ENCODE measurements around the gene PPP2CA. TPM values are rescaled to one million over a fixed set of nuclear protein-coding genes. Genes with fewer than 3 reads are reported as not detected.

The PPP2CA gene
- total RNA-seq, 1 experiment from 2014 or later = 178 TPM

DNA sequence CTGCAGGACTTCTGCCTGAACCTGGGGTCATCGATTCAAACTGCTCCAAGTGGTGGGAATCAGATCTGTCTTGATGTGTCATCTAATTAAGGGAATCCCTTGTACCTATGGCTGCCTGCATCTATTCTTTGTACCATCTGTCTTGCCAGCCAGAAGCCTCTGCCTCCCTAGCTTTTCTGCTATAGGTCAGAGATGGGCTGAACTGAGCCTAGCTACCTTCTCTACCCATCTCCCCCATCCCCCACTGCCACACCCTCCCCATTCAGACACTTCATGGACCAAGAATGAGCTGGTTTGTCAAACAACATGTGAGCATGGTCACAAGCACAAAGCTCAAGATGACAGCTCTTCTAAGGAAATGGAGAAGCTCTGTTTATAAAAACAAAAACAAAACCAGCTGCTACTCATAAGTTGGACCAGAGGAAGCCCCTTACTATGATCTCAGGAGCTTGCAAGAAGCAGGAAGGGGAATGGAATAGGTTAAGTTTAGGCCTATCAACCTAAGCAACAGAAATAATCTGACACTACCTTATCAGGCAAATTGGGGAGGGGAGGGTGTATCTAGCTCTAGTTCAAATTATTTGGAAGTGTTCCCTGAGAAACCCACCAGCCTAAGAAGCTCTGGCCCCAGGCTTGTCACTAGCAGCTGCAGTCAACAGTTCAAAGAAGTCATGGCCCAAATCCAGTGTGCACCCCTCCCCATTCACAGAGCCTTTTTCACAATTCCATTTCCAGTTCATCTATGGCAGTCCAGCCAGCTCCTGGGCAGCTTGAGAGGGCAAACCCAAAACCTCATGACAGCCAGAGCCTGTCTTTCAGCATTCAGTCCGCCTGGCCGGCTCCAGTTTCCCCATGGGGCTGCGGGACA lies 79.0 kb downstream of the PPP2CA start (continued):
- TF ChIP-seq, protein P1, sequence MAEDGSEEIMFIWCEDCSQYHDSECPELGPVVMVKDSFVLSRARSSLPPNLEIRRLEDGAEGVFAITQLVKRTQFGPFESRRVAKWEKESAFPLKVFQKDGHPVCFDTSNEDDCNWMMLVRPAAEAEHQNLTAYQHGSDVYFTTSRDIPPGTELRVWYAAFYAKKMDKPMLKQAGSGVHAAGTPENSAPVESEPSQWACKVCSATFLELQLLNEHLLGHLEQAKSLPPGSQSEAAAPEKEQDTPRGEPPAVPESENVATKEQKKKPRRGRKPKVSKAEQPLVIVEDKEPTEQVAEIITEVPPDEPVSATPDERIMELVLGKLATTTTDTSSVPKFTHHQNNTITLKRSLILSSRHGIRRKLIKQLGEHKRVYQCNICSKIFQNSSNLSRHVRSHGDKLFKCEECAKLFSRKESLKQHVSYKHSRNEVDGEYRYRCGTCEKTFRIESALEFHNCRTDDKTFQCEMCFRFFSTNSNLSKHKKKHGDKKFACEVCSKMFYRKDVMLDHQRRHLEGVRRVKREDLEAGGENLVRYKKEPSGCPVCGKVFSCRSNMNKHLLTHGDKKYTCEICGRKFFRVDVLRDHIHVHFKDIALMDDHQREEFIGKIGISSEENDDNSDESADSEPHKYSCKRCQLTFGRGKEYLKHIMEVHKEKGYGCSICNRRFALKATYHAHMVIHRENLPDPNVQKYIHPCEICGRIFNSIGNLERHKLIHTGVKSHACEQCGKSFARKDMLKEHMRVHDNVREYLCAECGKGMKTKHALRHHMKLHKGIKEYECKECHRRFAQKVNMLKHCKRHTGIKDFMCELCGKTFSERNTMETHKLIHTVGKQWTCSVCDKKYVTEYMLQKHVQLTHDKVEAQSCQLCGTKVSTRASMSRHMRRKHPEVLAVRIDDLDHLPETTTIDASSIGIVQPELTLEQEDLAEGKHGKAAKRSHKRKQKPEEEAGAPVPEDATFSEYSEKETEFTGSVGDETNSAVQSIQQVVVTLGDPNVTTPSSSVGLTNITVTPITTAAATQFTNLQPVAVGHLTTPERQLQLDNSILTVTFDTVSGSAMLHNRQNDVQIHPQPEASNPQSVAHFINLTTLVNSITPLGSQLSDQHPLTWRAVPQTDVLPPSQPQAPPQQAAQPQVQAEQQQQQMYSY (CRISPR knock-in tag; IDR thresholded peaks at IDR 0.05) = no peak
- TF ChIP-seq, protein P2, sequence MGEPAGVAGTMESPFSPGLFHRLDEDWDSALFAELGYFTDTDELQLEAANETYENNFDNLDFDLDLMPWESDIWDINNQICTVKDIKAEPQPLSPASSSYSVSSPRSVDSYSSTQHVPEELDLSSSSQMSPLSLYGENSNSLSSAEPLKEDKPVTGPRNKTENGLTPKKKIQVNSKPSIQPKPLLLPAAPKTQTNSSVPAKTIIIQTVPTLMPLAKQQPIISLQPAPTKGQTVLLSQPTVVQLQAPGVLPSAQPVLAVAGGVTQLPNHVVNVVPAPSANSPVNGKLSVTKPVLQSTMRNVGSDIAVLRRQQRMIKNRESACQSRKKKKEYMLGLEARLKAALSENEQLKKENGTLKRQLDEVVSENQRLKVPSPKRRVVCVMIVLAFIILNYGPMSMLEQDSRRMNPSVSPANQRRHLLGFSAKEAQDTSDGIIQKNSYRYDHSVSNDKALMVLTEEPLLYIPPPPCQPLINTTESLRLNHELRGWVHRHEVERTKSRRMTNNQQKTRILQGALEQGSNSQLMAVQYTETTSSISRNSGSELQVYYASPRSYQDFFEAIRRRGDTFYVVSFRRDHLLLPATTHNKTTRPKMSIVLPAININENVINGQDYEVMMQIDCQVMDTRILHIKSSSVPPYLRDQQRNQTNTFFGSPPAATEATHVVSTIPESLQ (CRISPR knock-in tag; IDR thresholded peaks at IDR 0.05) = no peak
- TF ChIP-seq FOXJ3 (CRISPR knock-in tag; IDR thresholded peaks at IDR 0.05; ENCODE audit: borderline replicate concordance) (no peak), MXD4 (CRISPR knock-in tag; IDR thresholded peaks at IDR 0.05; ENCODE audit: borderline replicate concordance) (no peak)

GRCh38 chr5:134145779-134146581 lies 79.9 kb downstream of the PPP2CA start:
- TF ChIP-seq HMGXB4 (CRISPR knock-in tag; IDR thresholded peaks at IDR 0.05) = no peak
- TF ChIP-seq, protein P3, sequence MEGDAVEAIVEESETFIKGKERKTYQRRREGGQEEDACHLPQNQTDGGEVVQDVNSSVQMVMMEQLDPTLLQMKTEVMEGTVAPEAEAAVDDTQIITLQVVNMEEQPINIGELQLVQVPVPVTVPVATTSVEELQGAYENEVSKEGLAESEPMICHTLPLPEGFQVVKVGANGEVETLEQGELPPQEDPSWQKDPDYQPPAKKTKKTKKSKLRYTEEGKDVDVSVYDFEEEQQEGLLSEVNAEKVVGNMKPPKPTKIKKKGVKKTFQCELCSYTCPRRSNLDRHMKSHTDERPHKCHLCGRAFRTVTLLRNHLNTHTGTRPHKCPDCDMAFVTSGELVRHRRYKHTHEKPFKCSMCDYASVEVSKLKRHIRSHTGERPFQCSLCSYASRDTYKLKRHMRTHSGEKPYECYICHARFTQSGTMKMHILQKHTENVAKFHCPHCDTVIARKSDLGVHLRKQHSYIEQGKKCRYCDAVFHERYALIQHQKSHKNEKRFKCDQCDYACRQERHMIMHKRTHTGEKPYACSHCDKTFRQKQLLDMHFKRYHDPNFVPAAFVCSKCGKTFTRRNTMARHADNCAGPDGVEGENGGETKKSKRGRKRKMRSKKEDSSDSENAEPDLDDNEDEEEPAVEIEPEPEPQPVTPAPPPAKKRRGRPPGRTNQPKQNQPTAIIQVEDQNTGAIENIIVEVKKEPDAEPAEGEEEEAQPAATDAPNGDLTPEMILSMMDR (IDR thresholded peaks at IDR 0.05) = peak; percentile 98
- no peak for TF ChIP-seq SOX15 (CRISPR knock-in tag; IDR thresholded peaks at IDR 0.05)
- no peak for TF ChIP-seq HMGA2 (CRISPR knock-in tag; IDR thresholded peaks at IDR 0.05)
- TF ChIP-seq, protein P1 (CRISPR knock-in tag; IDR thresholded peaks at IDR 0.05) = no peak
- ATAC-seq (peak; percentile 87), DNase-seq (ENCODE audit: low spot score) (peak; percentile 90)
- ChIA-PET POLR2A (no interaction called here), CTCF (interaction anchor here (0.6 to 5.1 kb wide), 19 partner anchors 11 to 266 kb away, joined by 3 to 46 read pairs (median 3); partner anchors contain the start of gene PPP2CA)
- peaks cover 12% of the 10 kb centered on the region for H3K36me3 Mint-ChIP-seq
- H3K4me3 Mint-ChIP-seq = no peak overlapping the region
- no peak overlapping the region for H3K27ac Mint-ChIP-seq
- peaks cover 1% of the 10 kb centered on the region for H3K4me1 Mint-ChIP-seq
- no peaks in the 10 kb centered on the region for H3K27me3 Mint-ChIP-seq (ENCODE audit: low read depth)
- no peaks in the 10 kb centered on the region for H3K9me3 Mint-ChIP-seq

Measured in WTC11 (cell line).